Central memory CD4-positive, alpha-beta T cell (primary cell): ENCODE data around the gene TUFT1.

ENCODE experiments used
- DNase-seq: peaks from one replicate; pipeline ENCODE4 v3.0.0; 2022

Gene TUFT1

GRCh38 chr1:151539321-151540020 is 638 bp upstream of the TUFT1 start:
- DNase-seq: peak; percentile 16

GRCh38 chr1:151540982-151541377 is 871 bp downstream of the TUFT1 start:
- no peak for DNase-seq

GRCh38 chr1:151541752-151542151 is 1.6 kb downstream of the TUFT1 start:
- no peak for DNase-seq

GRCh38 chr1:151542710-151543129 is 2.6 kb downstream of the TUFT1 start:
- DNase-seq: no peak

GRCh38 chr1:151545542-151545941 is 5.4 kb downstream of the TUFT1 start:
- DNase-seq: no peak

GRCh38 chr1:151546011-151546925 is 6.2 kb downstream of the TUFT1 start:
- no peak for DNase-seq

GRCh38 chr1:151547119-151547899 is 7.2 kb downstream of the TUFT1 start:
- no peak for DNase-seq

- DNase-seq: no peak
Observed at GRCh38 chr1:151547900-151548230, 7.8 kb downstream of the TUFT1 start.

- no peak for DNase-seq
Observed at GRCh38 chr1:151549199-151549598, 9.1 kb downstream of the TUFT1 start.

GRCh38 chr1:151553659-151554058 is 13.6 kb downstream of the TUFT1 start:
- DNase-seq: no peak

GRCh38 chr1:151556052-151556451 is 15.9 kb downstream of the TUFT1 start:
- DNase-seq: no peak

- no peak for DNase-seq
Observed at GRCh38 chr1:151562661-151563060, 22.6 kb downstream of the TUFT1 start.

GRCh38 chr1:151563376-151563775 is 23.3 kb downstream of the TUFT1 start:
- no peak for DNase-seq

- DNase-seq: no peak
Observed at GRCh38 chr1:151565502-151566189, 25.5 kb downstream of the TUFT1 start.

- DNase-seq: peak; percentile 65
Observed at GRCh38 chr1:151568626-151569088, 28.5 kb downstream of the TUFT1 start.

- DNase-seq: no peak
Observed at GRCh38 chr1:151570819-151571218, 30.7 kb downstream of the TUFT1 start.

- DNase-seq: no peak
Observed at GRCh38 chr1:151574575-151575529, 34.7 kb downstream of the TUFT1 start.

- no peak for DNase-seq
Observed at GRCh38 chr1:151577173-151577572, 37.1 kb downstream of the TUFT1 start.

- no peak for DNase-seq
Observed at GRCh38 chr1:151578941-151579340, 38.8 kb downstream of the TUFT1 start.

GRCh38 chr1:151579436-151580225 is 39.5 kb downstream of the TUFT1 start:
- DNase-seq: no peak

- no peak for DNase-seq
Observed at GRCh38 chr1:151581451-151581850, 41.3 kb downstream of the TUFT1 start.
